AG09309 (cell line): Measurements from ENCODE around the gene RAD51B.
A peak's percentile ranks its signal among the peaks of the same experiment; 100 is the strongest.

Experiments used
- DNase-seq: peaks from one replicate; pipeline ENCODE4 v3.0.0-alpha.2; 2010; ENCODE audit warnings: low read depth
- H3K4me3 ChIP-seq: 2 replicates; pipeline ENCODE4 v1.5.1; 2011; ENCODE audit warnings: mild to moderate bottlenecking, low read depth, low read length, moderate library complexity; ENCODE audit not compliant: control insufficient read depth
- CTCF ChIP-seq: IDR thresholded peaks from 2 replicates; pipeline ENCODE4 v1.5.1; 2011; ENCODE audit warnings: mild to moderate bottlenecking, low read depth, low read length, inconsistent platforms; ENCODE audit not compliant: insufficient read depth, control insufficient read depth; ENCODE audit errors: missing control alignments

The RAD51B gene

GRCh38 chr14:68145036-68145435, 325.5 kb downstream of the RAD51B start:
- no peak overlapping the region for H3K4me3 ChIP-seq
- no peak for DNase-seq
- no peak for TF ChIP-seq CTCF

- TF ChIP-seq CTCF, result no peak
These were observed 326.0 kb downstream of the RAD51B start for GRCh38 chr14:68145539-68145938.

GRCh38 chr14:68146818-68147217, 327.2 kb downstream of the RAD51B start:
- no peak for TF ChIP-seq CTCF
- H3K4me3 ChIP-seq, result no peak overlapping the region
- DNase-seq, result peak; percentile 91

More at GRCh38 chr14:68145539-68145938, 326.0 kb downstream of the RAD51B start:
- no peak for DNase-seq
- no peak overlapping the region for H3K4me3 ChIP-seq

- DNase-seq, result no peak
- no peak for TF ChIP-seq CTCF
- no peak overlapping the region for H3K4me3 ChIP-seq
These were observed 327.7 kb downstream of the RAD51B start for GRCh38 chr14:68147303-68147702.

- TF ChIP-seq CTCF, result no peak
These were observed 328.7 kb downstream of the RAD51B start for GRCh38 chr14:68148276-68148675.

GRCh38 chr14:68148763-68149162, 329.2 kb downstream of the RAD51B start:
- no peak for TF ChIP-seq CTCF
- no peak for DNase-seq
- no peak overlapping the region for H3K4me3 ChIP-seq

More at GRCh38 chr14:68148276-68148675, 328.7 kb downstream of the RAD51B start:
- DNase-seq, result no peak
- no peak overlapping the region for H3K4me3 ChIP-seq

GRCh38 chr14:68153275-68153674, 333.7 kb downstream of the RAD51B start:
- TF ChIP-seq CTCF, result no peak
- no peak overlapping the region for H3K4me3 ChIP-seq
- no peak for DNase-seq
